ENCODE data around the gene BCCIP. TPM values are rescaled to one million over a fixed set of nuclear protein-coding genes. Genes with fewer than 3 reads are reported as not detected.

The BCCIP gene
- polyA plus RNA-seq, 1 of the 3 experiments (the other 2 are of a cell fraction), result 28.0 TPM

DNA sequence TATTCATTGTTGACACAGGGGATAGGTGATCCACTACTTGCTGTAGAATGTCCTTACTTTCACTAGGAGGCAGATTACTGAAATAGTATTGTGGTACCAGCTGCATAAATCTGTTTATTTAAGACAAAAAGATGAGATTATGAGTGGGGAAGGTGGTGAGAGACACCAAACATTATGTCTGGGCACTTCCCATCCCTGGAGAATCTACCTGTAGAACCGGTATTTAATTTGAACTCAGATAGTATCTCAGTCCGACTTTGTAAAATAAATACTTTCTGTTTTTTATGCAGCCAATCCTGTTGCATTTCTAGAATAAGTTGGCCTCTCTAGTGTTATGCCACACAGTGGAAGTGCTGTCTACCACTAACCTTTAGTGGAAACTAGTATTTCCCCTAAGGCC is 13.4 kb downstream of the BCCIP start:
- Histone ChIP-seq H4K20me1 (ENCODE audit: insufficient read depth) (no peaks in the 10 kb centered on the region), H3K9me3 (no peaks in the 10 kb centered on the region), H3K9ac (no peak overlapping the region), H3K9me2 (no peaks in the 10 kb centered on the region), H3F3A (replicated peaks; ENCODE audit: insufficient read depth) (peaks cover 7% of the 10 kb centered on the region), H3K27me3 (ENCODE audit: insufficient read depth) (no peaks in the 10 kb centered on the region), H3K79me2 (ENCODE audit: insufficient read depth) (0 out of 2 replicates have a peak, but pooled peaks cover 3% of the 10 kb centered on the region), H3K4me1 (ENCODE audit: control insufficient read depth in 1 of 2, insufficient read depth in 2 of 2, low read depth in 1 of 2, low read length in 1 of 2) (no peaks in the 10 kb centered on the region), H3K4me3 (ENCODE audit: low read depth in 2 of 2, low read length in 1 of 2) (no peak overlapping the region), H2AFZ (ENCODE audit: low read depth) (no peak overlapping the region), H3K27ac (ENCODE audit: low read depth in 2 of 2, low read length in 1 of 2) (no peak overlapping the region), H3K4me2 (no peak overlapping the region), H3K36me3 (replicated peaks in 1 of 2; ENCODE audit: control insufficient read depth in 1 of 2, insufficient read depth in 2 of 2, low read length in 1 of 2) (peaks cover 81 to 85% of the 10 kb centered on the region in 2 experiments)
- WGBS (ENCODE audit: low lambda C conversion rate), result 93% methylated on average over 2 of the region's 2 CpGs
- ChIA-PET CTCF (no interaction called here), POLR2A (no interaction called here)
- no peak for TF ChIP-seq FOXJ3 (CRISPR knock-in tag; IDR thresholded peaks at IDR 0.05)
- no peak for TF ChIP-seq ELF1 (IDR thresholded peaks at IDR 0.05)
- no peak for TF ChIP-seq TEAD4 (IDR thresholded peaks at IDR 0.05; ENCODE audit: borderline replicate concordance, insufficient read depth)
- TF ChIP-seq CHD2 (IDR thresholded peaks at IDR 0.05; ENCODE audit: low read length, partially characterized antibody), result no peak
- TF ChIP-seq RCOR1 (IDR thresholded peaks at IDR 0.05; ENCODE audit: low read length), result no peak
- no peak for TF ChIP-seq RXRA (IDR thresholded peaks at IDR 0.05; ENCODE audit: borderline replicate concordance, low read depth)
- TF ChIP-seq FOXM1 (IDR thresholded peaks at IDR 0.05; ENCODE audit: low read depth), result no peak
- no peak for TF ChIP-seq RAD21 (IDR thresholded peaks at IDR 0.05; ENCODE audit: low read length)
- TF ChIP-seq, protein P1, sequence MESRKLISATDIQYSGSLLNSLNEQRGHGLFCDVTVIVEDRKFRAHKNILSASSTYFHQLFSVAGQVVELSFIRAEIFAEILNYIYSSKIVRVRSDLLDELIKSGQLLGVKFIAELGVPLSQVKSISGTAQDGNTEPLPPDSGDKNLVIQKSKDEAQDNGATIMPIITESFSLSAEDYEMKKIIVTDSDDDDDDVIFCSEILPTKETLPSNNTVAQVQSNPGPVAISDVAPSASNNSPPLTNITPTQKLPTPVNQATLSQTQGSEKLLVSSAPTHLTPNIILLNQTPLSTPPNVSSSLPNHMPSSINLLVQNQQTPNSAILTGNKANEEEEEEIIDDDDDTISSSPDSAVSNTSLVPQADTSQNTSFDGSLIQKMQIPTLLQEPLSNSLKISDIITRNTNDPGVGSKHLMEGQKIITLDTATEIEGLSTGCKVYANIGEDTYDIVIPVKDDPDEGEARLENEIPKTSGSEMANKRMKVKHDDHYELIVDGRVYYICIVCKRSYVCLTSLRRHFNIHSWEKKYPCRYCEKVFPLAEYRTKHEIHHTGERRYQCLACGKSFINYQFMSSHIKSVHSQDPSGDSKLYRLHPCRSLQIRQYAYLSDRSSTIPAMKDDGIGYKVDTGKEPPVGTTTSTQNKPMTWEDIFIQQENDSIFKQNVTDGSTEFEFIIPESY (IDR thresholded peaks at IDR 0.05; ENCODE audit: borderline replicate concordance, low read depth), result no peak
- TF ChIP-seq MXI1 (IDR thresholded peaks at IDR 0.05; ENCODE audit: low read depth, low read length), result no peak
- TF ChIP-seq SMC3 (IDR thresholded peaks at IDR 0.05; ENCODE audit: low read depth, low read length), result no peak
- no peak for TF ChIP-seq NFIC (IDR thresholded peaks at IDR 0.05; ENCODE audit: borderline replicate concordance)
- no peak for TF ChIP-seq NRF1 (IDR thresholded peaks at IDR 0.05; ENCODE audit: low read depth, low read length)
- no peak for TF ChIP-seq GATA2 (CRISPR knock-in tag; IDR thresholded peaks at IDR 0.05)
- TF ChIP-seq PBX3 (IDR thresholded peaks at IDR 0.05), result no peak
- no peak for TF ChIP-seq TCF12 (IDR thresholded peaks at IDR 0.05)
- no peak for DNase-seq

- Histone ChIP-seq H3K9me2 (no peaks in the 10 kb centered on the region), H3K27me3 (ENCODE audit: insufficient read depth) (no peaks in the 10 kb centered on the region), H3K9me3 (no peaks in the 10 kb centered on the region), H3K36me3 (replicated peaks in 1 of 2; ENCODE audit: control insufficient read depth in 1 of 2, insufficient read depth in 2 of 2, low read length in 1 of 2) (peaks cover 70 to 71% of the 10 kb centered on the region in 2 experiments), H3K4me2 (no peak overlapping the region), H3K9ac (no peak overlapping the region), H3K4me3 (ENCODE audit: low read depth in 2 of 2, low read length in 1 of 2) (no peak overlapping the region), H2AFZ (ENCODE audit: low read depth) (no peak overlapping the region), H3K27ac (ENCODE audit: low read depth in 2 of 2, low read length in 1 of 2) (no peak overlapping the region; a peak in 1 of 4 replicates), H4K20me1 (ENCODE audit: insufficient read depth) (no peaks in the 10 kb centered on the region), H3K79me2 (ENCODE audit: insufficient read depth) (no peaks in the 10 kb centered on the region), H3K4me1 (ENCODE audit: control insufficient read depth in 1 of 2, insufficient read depth in 2 of 2, low read depth in 1 of 2, low read length in 1 of 2) (peaks cover 0 to 2% of the 10 kb centered on the region in 2 experiments; a peak in 1 of 4 replicates), H3F3A (replicated peaks; ENCODE audit: insufficient read depth) (peaks cover 6% of the 10 kb centered on the region)
- no peak for DNase-seq
- 93% methylated on average over 8 of the region's 9 CpGs for WGBS (ENCODE audit: low lambda C conversion rate)
- CTCF ChIA-PET, result no interaction called here
- POLR2A ChIA-PET, result no interaction called here
- TF ChIP-seq TCF12 (IDR thresholded peaks at IDR 0.05) (no peak), POLR2AphosphoS5 (IDR thresholded peaks at IDR 0.05; ENCODE audit: low read depth, low read length) (no peak), RAD21 (IDR thresholded peaks at IDR 0.05; ENCODE audit: low read length) (no peak), EP300 (IDR thresholded peaks at IDR 0.05; ENCODE audit: borderline replicate concordance in 1 of 2, low read depth in 1 of 2, low read length in 1 of 2) (no peak), RCOR1 (IDR thresholded peaks at IDR 0.05; ENCODE audit: low read length) (no peak), FOSL2 (IDR thresholded peaks at IDR 0.05; ENCODE audit: borderline replicate concordance, low read depth) (no peak), RXRA (IDR thresholded peaks at IDR 0.05; ENCODE audit: borderline replicate concordance, low read depth) (no peak)
- TF ChIP-seq, protein P2, sequence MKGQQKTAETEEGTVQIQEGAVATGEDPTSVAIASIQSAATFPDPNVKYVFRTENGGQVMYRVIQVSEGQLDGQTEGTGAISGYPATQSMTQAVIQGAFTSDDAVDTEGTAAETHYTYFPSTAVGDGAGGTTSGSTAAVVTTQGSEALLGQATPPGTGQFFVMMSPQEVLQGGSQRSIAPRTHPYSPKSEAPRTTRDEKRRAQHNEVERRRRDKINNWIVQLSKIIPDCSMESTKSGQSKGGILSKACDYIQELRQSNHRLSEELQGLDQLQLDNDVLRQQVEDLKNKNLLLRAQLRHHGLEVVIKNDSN (IDR thresholded peaks at IDR 0.05; ENCODE audit: borderline replicate concordance, low read depth), result no peak
- TF ChIP-seq, protein P3, sequence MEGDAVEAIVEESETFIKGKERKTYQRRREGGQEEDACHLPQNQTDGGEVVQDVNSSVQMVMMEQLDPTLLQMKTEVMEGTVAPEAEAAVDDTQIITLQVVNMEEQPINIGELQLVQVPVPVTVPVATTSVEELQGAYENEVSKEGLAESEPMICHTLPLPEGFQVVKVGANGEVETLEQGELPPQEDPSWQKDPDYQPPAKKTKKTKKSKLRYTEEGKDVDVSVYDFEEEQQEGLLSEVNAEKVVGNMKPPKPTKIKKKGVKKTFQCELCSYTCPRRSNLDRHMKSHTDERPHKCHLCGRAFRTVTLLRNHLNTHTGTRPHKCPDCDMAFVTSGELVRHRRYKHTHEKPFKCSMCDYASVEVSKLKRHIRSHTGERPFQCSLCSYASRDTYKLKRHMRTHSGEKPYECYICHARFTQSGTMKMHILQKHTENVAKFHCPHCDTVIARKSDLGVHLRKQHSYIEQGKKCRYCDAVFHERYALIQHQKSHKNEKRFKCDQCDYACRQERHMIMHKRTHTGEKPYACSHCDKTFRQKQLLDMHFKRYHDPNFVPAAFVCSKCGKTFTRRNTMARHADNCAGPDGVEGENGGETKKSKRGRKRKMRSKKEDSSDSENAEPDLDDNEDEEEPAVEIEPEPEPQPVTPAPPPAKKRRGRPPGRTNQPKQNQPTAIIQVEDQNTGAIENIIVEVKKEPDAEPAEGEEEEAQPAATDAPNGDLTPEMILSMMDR (IDR thresholded peaks at IDR 0.05), result no peak
Measured at GRCh38 chr10:125838802-125839575, 15.6 kb downstream of the BCCIP start.
